Osteoblast (primary cell): ENCODE measurements around the gene VPS13D. TPM values are rescaled to one million over a fixed set of nuclear protein-coding genes. Genes with fewer than 3 reads are reported as not detected.

Experiments used
- DNase-seq: peaks from one replicate; pipeline ENCODE4 v3.0.0; 2011; ENCODE audit warnings: low spot score, mixed read lengths; ENCODE audit not compliant: insufficient read length; ENCODE audit errors: missing footprints
- H2AFZ ChIP-seq: 2 replicates; pipeline ENCODE4 v1.6.0; 2011; ENCODE audit warnings: mild to moderate bottlenecking, low read length
- H3K27ac ChIP-seq: 2 replicates; pipeline ENCODE4 v1.5.1; 2011; ENCODE audit warnings: mild to moderate bottlenecking, low read depth, low read length, moderate library complexity
- H3K27me3 ChIP-seq: 2 replicates; pipeline ENCODE4 v1.6.0; 2012; ENCODE audit warnings: mild to moderate bottlenecking, control low read depth, inconsistent platforms, low read length, moderate library complexity; ENCODE audit not compliant: insufficient read depth
- H3K36me3 ChIP-seq: 2 replicates; pipeline ENCODE4 v1.5.1; 2011; ENCODE audit warnings: mild to moderate bottlenecking, low read length, control low read depth, moderate library complexity; ENCODE audit not compliant: insufficient read depth
- H3K4me1 ChIP-seq: 2 replicates; pipeline ENCODE4 v1.5.1; 2011; ENCODE audit warnings: mild to moderate bottlenecking, low read length, control low read depth, moderate library complexity; ENCODE audit not compliant: insufficient read depth
- H3K4me2 ChIP-seq: 2 replicates; pipeline ENCODE4 v1.6.0; 2011; ENCODE audit warnings: mild to moderate bottlenecking, low read length; ENCODE audit not compliant: insufficient read depth
- H3K4me3 ChIP-seq: fragments of 200-600 bp; sonication (generic); 3 replicates; pipeline ENCODE4 v1.5.1; 2012; ENCODE audit warnings: mild to moderate bottlenecking, low read length, inconsistent platforms; ENCODE audit not compliant: insufficient read depth
- H3K79me2 ChIP-seq: 2 replicates; pipeline ENCODE4 v1.6.0; 2012; ENCODE audit warnings: mild to moderate bottlenecking, low read length, control low read depth, inconsistent platforms; ENCODE audit not compliant: insufficient read depth
- H3K9me3 ChIP-seq: 2 replicates; pipeline ENCODE4 v1.5.1; 2011; ENCODE audit warnings: low read depth, low read length, control low read depth
- H4K20me1 ChIP-seq: 2 replicates; pipeline ENCODE4 v1.6.0; 2012; ENCODE audit warnings: mild to moderate bottlenecking, low read length, control low read depth; ENCODE audit not compliant: insufficient read depth
- CTCF ChIP-seq: IDR thresholded peaks from 2 replicates; pipeline ENCODE4 v1.5.1; 2011; ENCODE audit warnings: mild to moderate bottlenecking, low read depth, low read length, moderate library complexity; ENCODE audit errors: extremely low read depth
- total RNA-seq: library from RNA; depleted of rRNA; stranded (reverse); fragments of >200 nt; gene quantifications from 2 replicates; pipeline ENCODE4 v1.2.3, GENCODE V29; 2012

The VPS13D gene
- total RNA-seq, 1 donor, result 48.5 TPM

- Histone ChIP-seq H3K27ac (no peak overlapping the region), H3K36me3 (no peaks in the 10 kb centered on the region), H3K27me3 (no peaks in the 10 kb centered on the region), H4K20me1 (no peaks in the 10 kb centered on the region), H3K9me3 (no peaks in the 10 kb centered on the region), H3K4me2 (no peak overlapping the region), H3K4me3 (no peak overlapping the region), H2AFZ (no peak overlapping the region), H3K79me2 (no peaks in the 10 kb centered on the region), H3K4me1 (peaks cover 27% of the 10 kb centered on the region)
- DNase-seq, result no peak
- no peak for TF ChIP-seq CTCF
Measured at GRCh38 chr1:12472798-12473551, 243.1 kb downstream of the VPS13D start.

- H3K4me3 ChIP-seq, result no peak overlapping the region
- no peak overlapping the region for H3K27ac ChIP-seq
- H3K27me3 ChIP-seq, result no peaks in the 10 kb centered on the region
- H3K79me2 ChIP-seq, result no peaks in the 10 kb centered on the region
- H3K4me2 ChIP-seq, result no peak overlapping the region
- H3K4me1 ChIP-seq, result peaks cover 32% of the 10 kb centered on the region
- H2AFZ ChIP-seq, result no peak overlapping the region
- DNase-seq, result no peak
- no peaks in the 10 kb centered on the region for H3K36me3 ChIP-seq
- no peak for TF ChIP-seq CTCF
- H4K20me1 ChIP-seq, result no peaks in the 10 kb centered on the region
- H3K9me3 ChIP-seq, result no peaks in the 10 kb centered on the region
Measured at GRCh38 chr1:12473596-12474362, 243.9 kb downstream of the VPS13D start.

- H3K4me2 ChIP-seq, result no peak overlapping the region
- H4K20me1 ChIP-seq, result no peaks in the 10 kb centered on the region
- H3K4me3 ChIP-seq, result no peak overlapping the region
- no peak overlapping the region for H2AFZ ChIP-seq
- no peak for DNase-seq
- H3K79me2 ChIP-seq, result no peaks in the 10 kb centered on the region
- no peak for TF ChIP-seq CTCF
- H3K4me1 ChIP-seq, result peaks cover 43% of the 10 kb centered on the region
- H3K9me3 ChIP-seq, result no peaks in the 10 kb centered on the region
- H3K27me3 ChIP-seq, result no peaks in the 10 kb centered on the region
- H3K27ac ChIP-seq, result peak overlapping the region; percentile 63
- no peaks in the 10 kb centered on the region for H3K36me3 ChIP-seq
Measured at GRCh38 chr1:12475101-12475500, 245.3 kb downstream of the VPS13D start.

GRCh38 chr1:12475530-12475934 lies 245.7 kb downstream of the VPS13D start:
- peaks cover 47% of the 10 kb centered on the region for H3K4me1 ChIP-seq
- H2AFZ ChIP-seq, result no peak overlapping the region
- no peaks in the 10 kb centered on the region for H3K9me3 ChIP-seq
- H3K4me3 ChIP-seq, result no peak overlapping the region
- peak overlapping the region; percentile 63 for H3K27ac ChIP-seq
- H3K36me3 ChIP-seq, result no peaks in the 10 kb centered on the region
- no peaks in the 10 kb centered on the region for H3K79me2 ChIP-seq
- no peak for DNase-seq
- no peak overlapping the region for H3K4me2 ChIP-seq
- TF ChIP-seq CTCF, result no peak
- H4K20me1 ChIP-seq, result no peaks in the 10 kb centered on the region
- H3K27me3 ChIP-seq, result no peaks in the 10 kb centered on the region
